Stimulated activated CD4-positive, alpha-beta T cell treated with anti-CD3 and anti-CD28 coated beads, Interleukin-4, amount 100 ng/mL, for 4 hours (primary cell): ENCODE data around the gene RBKS.
"Not testable (repeated sequence)": the region's sequence is repeated elsewhere in the genome, so short reads cannot be mapped to it uniquely, and the experiment has no call there.

Experiments
- DNase-seq, 2 experiments: peaks; one replicate each; pipeline ENCODE4 v3.0.0-alpha.2; 2020

The RBKS gene

GRCh38 chr2:27904405-27904665 is 14.1 kb upstream of the RBKS start:
- DNase-seq = no peak

GRCh38 chr2:27903649-27904404 is 13.6 kb upstream of the RBKS start:
- DNase-seq = no peak

GRCh38 chr2:27903018-27903417 is 12.8 kb upstream of the RBKS start:
- no peak for DNase-seq

GRCh38 chr2:27902098-27902497 is 11.9 kb upstream of the RBKS start:
- DNase-seq = no peak

- peak; percentile 14 to 48 for DNase-seq
These were observed 11.0 kb upstream of the RBKS start for GRCh38 chr2:27901234-27901633.

- no peak for DNase-seq
These were observed 7.5 kb upstream of the RBKS start for GRCh38 chr2:27897717-27898116.

GRCh38 chr2:27893006-27893405 is 2.8 kb upstream of the RBKS start:
- DNase-seq = peak in 1 of 2 experiments; percentile 15

- no peak for DNase-seq
These were observed 1.5 kb upstream of the RBKS start for GRCh38 chr2:27891673-27892105.

GRCh38 chr2:27890924-27891672 is 911 bp upstream of the RBKS start:
- DNase-seq = peak; percentile 74 to 90

- DNase-seq = peak in 1 of 2 experiments; percentile 7
These were observed 427 bp downstream of the RBKS start for GRCh38 chr2:27889774-27890145.

- DNase-seq = no peak
These were observed 1.4 kb downstream of the RBKS start for GRCh38 chr2:27888790-27889189.

GRCh38 chr2:27887830-27888229 is 2.4 kb downstream of the RBKS start:
- no peak for DNase-seq

- no peak for DNase-seq
These were observed 3.1 kb downstream of the RBKS start for GRCh38 chr2:27887111-27887510.

GRCh38 chr2:27886322-27886721 is 3.9 kb downstream of the RBKS start:
- DNase-seq = no peak

- no peak for DNase-seq
These were observed 4.5 kb downstream of the RBKS start for GRCh38 chr2:27885661-27886060.

- DNase-seq = no peak
These were observed 5.0 kb downstream of the RBKS start for GRCh38 chr2:27885234-27885633.

- no peak for DNase-seq
These were observed 5.6 kb downstream of the RBKS start for GRCh38 chr2:27884601-27885000.

- not testable (repeated sequence) for DNase-seq
These were observed 7.6 kb downstream of the RBKS start for GRCh38 chr2:27882584-27882922.

- not testable (repeated sequence) for DNase-seq
These were observed 8.2 kb downstream of the RBKS start for GRCh38 chr2:27881815-27882583.

- DNase-seq = no peak
These were observed 11.4 kb downstream of the RBKS start for GRCh38 chr2:27878825-27879224.

GRCh38 chr2:27875089-27875881 is 14.9 kb downstream of the RBKS start:
- no peak for DNase-seq

- no peak for DNase-seq
These were observed 17.1 kb downstream of the RBKS start for GRCh38 chr2:27873091-27873490.

GRCh38 chr2:27871802-27872201 is 18.4 kb downstream of the RBKS start:
- DNase-seq = no peak
